B cell (primary cell): Measurements from ENCODE around the gene HIC2. TPM values are rescaled to one million over a fixed set of nuclear protein-coding genes. Genes with fewer than 3 reads are reported as not detected.
A peak's percentile ranks its signal among the peaks of the same experiment; 100 is the strongest.
"Not testable (repeated sequence)": the region's sequence is repeated elsewhere in the genome, so short reads cannot be mapped to it uniquely, and the experiment has no call there.

Experiments
- ATAC-seq: fragments of 200-7000 bp; cut with Tn5 transposase; one replicate; pipeline ENCODE4 v1.10.0; 2021; ENCODE audit warnings: low read depth, mild to moderate bottlenecking, moderate number of reproducible peaks, moderate library complexity
- CTCF ChIA-PET: fragments of 350-600 bp; sonication (Branson Sonifier 250); formaldehyde crosslinking; loops from one replicate; lab custom pipeline; 2021; ENCODE audit warnings: antibody characterized with exemption, inconsistent platforms; lab: Charles Lee
- POLR2A ChIA-PET: fragments of 350-600 bp; sonication (Branson Sonifier 250); formaldehyde crosslinking; loops from one replicate; lab custom pipeline; 2021; ENCODE audit warnings: antibody characterized with exemption; lab: Charles Lee
- DNase-seq: peaks from one replicate; pipeline ENCODE4 v3.0.0; 2013
- H2AFZ ChIP-seq: 2 replicates; pipeline ENCODE4 v1.6.1; 2012; ENCODE audit warnings: mild to moderate bottlenecking, low read depth, low read length; ENCODE audit not compliant: insufficient read depth, poor library complexity, severe bottlenecking
- H3K27ac ChIP-seq, 2 donors: 1 replicate in 1 of 2; 2 replicates in 1 of 2; pipeline ENCODE4 v1.5.1; 2012 to 2013; ENCODE audit warnings: low read length in 2 of 2, mild to moderate bottlenecking in 2 of 2, moderate library complexity in 1 of 2
- H3K27me3 ChIP-seq, 4 experiments: fragments of 200-600 bp in 1 of 4; sonication (generic) in 1 of 4; replicated peaks in 1 of 4; 1 replicate in 2 of 4; 2 replicates in 2 of 4; pipeline versions ENCODE4 v1.6.1 to v1.7.0; 2013 to 2016; ENCODE audit warnings: low read length in 3 of 4, mild to moderate bottlenecking in 2 of 4, mixed read lengths in 1 of 4, moderate library complexity in 1 of 4; ENCODE audit not compliant: insufficient read depth in 4 of 4, control insufficient read depth in 3 of 4; ENCODE audit errors: control extremely low read depth in 1 of 4
- H3K36me3 ChIP-seq, 2 experiments: replicated peaks in 1 of 2; 1 replicate in 1 of 2; 2 replicates in 1 of 2; pipeline versions ENCODE4 v1.6.1 to v1.7.1; 2013; ENCODE audit warnings: low read length in 1 of 2; ENCODE audit not compliant: insufficient read depth in 2 of 2, control insufficient read depth in 1 of 2; ENCODE audit errors: control extremely low read depth in 1 of 2, extremely low read depth in 1 of 2
- H3K4me1 ChIP-seq, 2 donors: fragments of 200-600 bp in 1 of 2; sonication (generic) in 1 of 2; 1 replicate in 1 of 2; 2 replicates in 1 of 2; pipeline versions ENCODE4 v1.5.1 to v1.6.1; 2013 to 2017; ENCODE audit warnings: low read length in 2 of 2; ENCODE audit not compliant: control insufficient read depth in 2 of 2, insufficient read depth in 2 of 2
- H3K4me2 ChIP-seq: replicated peaks from 2 replicates; pipeline ENCODE3; 2012; ENCODE audit warnings: mild to moderate bottlenecking, low read depth, low read length; ENCODE audit not compliant: poor library complexity, severe bottlenecking
- H3K4me3 ChIP-seq, 5 experiments: fragments of 200-600 bp in 1 of 5; sonication (generic) in 1 of 5; 1 replicate in 3 of 5; 2 replicates in 2 of 5; pipeline versions ENCODE4 v1.5.1 to v1.7.0; 2011 to 2016; ENCODE audit warnings: low read length in 4 of 5, mild to moderate bottlenecking in 4 of 5, low read depth in 2 of 5, control low read depth in 1 of 5, moderate library complexity in 1 of 5; ENCODE audit not compliant: insufficient read depth in 1 of 5; ENCODE audit errors: control extremely low read depth in 1 of 5, extremely low read depth in 1 of 5
- H3K79me2 ChIP-seq: fragments of 200-600 bp; sonication (generic); one replicate; pipeline ENCODE4 v1.6.0; 2016; ENCODE audit warnings: low read length; ENCODE audit not compliant: control insufficient read depth, insufficient read depth
- H3K9ac ChIP-seq: fragments of 200-600 bp; sonication (generic); 2 replicates; pipeline ENCODE4 v1.6.1; 2017; ENCODE audit warnings: mild to moderate bottlenecking, low read length, moderate library complexity
- H3K9me3 ChIP-seq, 3 donors: one replicate each; pipeline versions ENCODE4 v1.6.1 to v1.7.1; 2013; ENCODE audit warnings: low read length in 2 of 3; ENCODE audit not compliant: control insufficient read depth in 2 of 3, insufficient read depth in 1 of 3; ENCODE audit errors: control extremely low read depth in 1 of 3
- H4K20me1 ChIP-seq: 2 replicates; pipeline ENCODE4 v1.6.0; 2012; ENCODE audit warnings: mild to moderate bottlenecking, low read length; ENCODE audit not compliant: insufficient read depth, control insufficient read depth, poor library complexity, severe bottlenecking
- H3K27ac Mint-ChIP-seq: one replicate; pipeline ENCODE4 v1.8.0; 2021; ENCODE audit warnings: mixed read lengths
- H3K27me3 Mint-ChIP-seq: one replicate; pipeline ENCODE4 v1.8.0; 2021; ENCODE audit warnings: mixed read lengths
- H3K4me1 Mint-ChIP-seq: one replicate; pipeline ENCODE4 v1.8.0; 2021; ENCODE audit warnings: mixed read lengths
- H3K4me3 Mint-ChIP-seq: one replicate; pipeline ENCODE4 v1.8.0; 2021; ENCODE audit warnings: mixed read lengths
- H3K9me3 Mint-ChIP-seq: one replicate; pipeline ENCODE4 v1.8.0; 2022; ENCODE audit warnings: mixed read lengths; ENCODE audit not compliant: insufficient read depth
- WGBS: methylation state at CpG from one replicate; pipeline ENCODE4 v1.1.5; 2013; ENCODE audit warnings: missing lambda C conversion rate; ENCODE audit not compliant: insufficient coverage; 5-methylcytosine and 5-hydroxymethylcytosine counted together
- intact Hi-C: fragments of 100-400 bp; cut with micrococcal nuclease; formaldehyde crosslinking; loops from one replicate; pipeline ENCODE4 v1.10.0; 2022
- polyA minus RNA-seq: library from RNA; depleted of rRNA, polyadenylated mRNA; stranded (reverse); fragments of >200 nt; gene quantifications from 2 replicates; pipeline ENCODE4 v1.2.3, GENCODE V29; 2012
- polyA plus RNA-seq: library from polyadenylated mRNA; depleted of rRNA; stranded (reverse); fragments of >200 nt; gene quantifications from 2 replicates; pipeline ENCODE4 v1.2.3, GENCODE V29; 2012
- total RNA-seq, 2 donors: library from RNA; stranded (reverse); fragments of 120-200 nt in 1 of 2; gene quantifications; 1 replicate in 1 of 2; 2 replicates in 1 of 2; pipeline versions ENCODE4 v1.2.3 to v1.2.4, GENCODE V29; 2013 to 2022

Gene HIC2, protein sequence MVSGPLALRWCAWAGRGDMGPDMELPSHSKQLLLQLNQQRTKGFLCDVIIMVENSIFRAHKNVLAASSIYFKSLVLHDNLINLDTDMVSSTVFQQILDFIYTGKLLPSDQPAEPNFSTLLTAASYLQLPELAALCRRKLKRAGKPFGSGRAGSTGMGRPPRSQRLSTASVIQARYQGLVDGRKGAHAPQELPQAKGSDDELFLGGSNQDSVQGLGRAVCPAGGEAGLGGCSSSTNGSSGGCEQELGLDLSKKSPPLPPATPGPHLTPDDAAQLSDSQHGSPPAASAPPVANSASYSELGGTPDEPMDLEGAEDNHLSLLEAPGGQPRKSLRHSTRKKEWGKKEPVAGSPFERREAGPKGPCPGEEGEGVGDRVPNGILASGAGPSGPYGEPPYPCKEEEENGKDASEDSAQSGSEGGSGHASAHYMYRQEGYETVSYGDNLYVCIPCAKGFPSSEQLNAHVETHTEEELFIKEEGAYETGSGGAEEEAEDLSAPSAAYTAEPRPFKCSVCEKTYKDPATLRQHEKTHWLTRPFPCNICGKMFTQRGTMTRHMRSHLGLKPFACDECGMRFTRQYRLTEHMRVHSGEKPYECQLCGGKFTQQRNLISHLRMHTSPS
- total RNA-seq (8.1 and 8.4 TPM in 2 replicates), polyA plus RNA-seq (2.9 and 4.8 TPM in 2 replicates), polyA minus RNA-seq (9.3 and 14.9 TPM in 2 replicates)
- 2.9 TPM for total RNA-seq (2013)

- H3K27me3 Mint-ChIP-seq, POLR2A ChIA-PET, H3K27ac Mint-ChIP-seq, H3K4me1 ChIP-seq, DNase-seq, H3K9me3 ChIP-seq, CTCF ChIA-PET, H2AFZ ChIP-seq, H3K79me2 ChIP-seq, H3K4me1 Mint-ChIP-seq, intact Hi-C loops, H3K9me3 Mint-ChIP-seq, H3K27ac ChIP-seq, H3K27me3 ChIP-seq, H3K36me3 ChIP-seq, H3K9ac ChIP-seq, H4K20me1 ChIP-seq: not testable (repeated sequence)
- ATAC-seq, result peak; percentile 92
- H3K4me3 Mint-ChIP-seq, result peak within 1 kb of the TSS; percentile 59
- WGBS, result no CpG with 5 or more reads among the region's 81 CpGs
- Histone ChIP-seq H3K4me3 (peak within 1 kb of the TSS in 2 of 5 experiments; percentile 23 to 50), H3K4me2 (peak within 1 kb of the TSS; percentile 59)
These were observed at the start of gene HIC2 for GRCh38 chr22:21417227-21417746. Gene HIC2, plus strand, starts transcription at chr22:21417371. Its CDS starts 25,461 bp downstream, at chr22:21442832.

DNA sequence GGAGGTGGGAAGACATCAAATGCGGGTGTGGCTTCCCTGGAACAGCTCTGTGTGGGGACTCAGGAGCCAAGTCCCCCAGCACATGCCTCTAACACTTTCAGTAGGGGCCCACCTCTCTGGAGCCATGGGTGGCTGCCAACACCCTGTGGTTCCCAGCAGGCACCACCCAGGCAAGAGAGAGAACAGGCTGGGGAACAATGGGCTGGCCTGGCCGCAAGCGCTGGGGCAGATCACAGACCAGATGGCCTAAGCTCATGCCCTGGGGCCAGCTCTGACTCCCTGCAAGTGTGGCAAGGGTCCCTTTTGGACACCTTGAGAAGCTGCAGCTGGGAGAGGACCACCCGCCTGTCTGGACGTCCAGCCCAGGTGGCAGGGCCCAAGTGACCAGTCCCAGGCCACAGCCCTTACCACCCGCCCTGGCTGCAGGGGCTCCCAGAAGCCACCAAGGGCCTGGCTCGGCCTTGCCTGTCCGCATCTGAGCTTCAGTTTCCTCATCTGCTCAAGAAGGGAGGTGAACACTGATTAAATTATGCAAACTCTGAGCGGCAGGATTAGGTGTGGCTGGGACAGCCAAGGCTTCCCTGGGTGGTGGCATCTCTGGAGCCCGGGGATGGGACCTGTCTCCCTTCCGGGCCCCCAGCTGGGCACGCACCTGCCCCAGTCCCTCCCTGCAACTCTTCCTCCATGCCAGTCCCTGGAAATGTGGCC lies 48.4 kb upstream of the HIC2 start:
- ATAC-seq, H3K27ac Mint-ChIP-seq, H3K27me3 ChIP-seq, H3K27me3 Mint-ChIP-seq, DNase-seq, H2AFZ ChIP-seq, H3K4me3 ChIP-seq, intact Hi-C loops, H3K4me3 Mint-ChIP-seq, H3K4me2 ChIP-seq, H4K20me1 ChIP-seq, H3K27ac ChIP-seq, H3K79me2 ChIP-seq, POLR2A ChIA-PET, H3K36me3 ChIP-seq, H3K4me1 ChIP-seq, H3K4me1 Mint-ChIP-seq, H3K9ac ChIP-seq, H3K9me3 ChIP-seq, H3K9me3 Mint-ChIP-seq, CTCF ChIA-PET: not testable (repeated sequence)
- WGBS, result 93% methylated on average over 3 of the region's 12 CpGs

GRCh38 chr22:21375880-21376279 lies 41.3 kb upstream of the HIC2 start:
- intact Hi-C loops, result not testable (repeated sequence)

More at GRCh38 chr22:21375880-21376279, 41.3 kb upstream of the HIC2 start:
- DNase-seq, H3K27ac ChIP-seq, ATAC-seq, POLR2A ChIA-PET, H3K27me3 ChIP-seq, H3K79me2 ChIP-seq, H3K9me3 ChIP-seq, H2AFZ ChIP-seq, H3K4me2 ChIP-seq, H3K4me3 ChIP-seq, H3K27ac Mint-ChIP-seq, H3K9ac ChIP-seq, H3K9me3 Mint-ChIP-seq, CTCF ChIA-PET, H4K20me1 ChIP-seq, H3K27me3 Mint-ChIP-seq, H3K4me3 Mint-ChIP-seq, H3K4me1 Mint-ChIP-seq, H3K36me3 ChIP-seq, H3K4me1 ChIP-seq: not testable (repeated sequence)
- no CpG with 5 or more reads among the region's 4 CpGs for WGBS
